Neural cell (in vitro differentiated cells): ENCODE measurements around the gene WDR77. TPM values are rescaled to one million over a fixed set of nuclear protein-coding genes. Genes with fewer than 3 reads are reported as not detected.

Experiments
- H2AFZ ChIP-seq: fragments of 200-600, 300-800 bp; sonication (generic), shearing (Covaris generic); 2 replicates; pipeline ENCODE4 v1.6.0; 2014; ENCODE audit warnings: low read depth, mild to moderate bottlenecking, antibody characterized with exemption, low read length, moderate library complexity
- H3F3A ChIP-seq: fragments of 200-600 bp; shearing (Covaris generic); 2 replicates; pipeline ENCODE4 v1.6.1; 2016; ENCODE audit warnings: mild to moderate bottlenecking, moderate library complexity, mixed read lengths, antibody characterized with exemption, low read length; ENCODE audit not compliant: insufficient read depth, poor library complexity, severe bottlenecking
- H3K27ac ChIP-seq: fragments of 200-600, 300-800 bp; sonication (generic), shearing (Covaris generic); 2 replicates; pipeline ENCODE4 v1.5.1; 2014; ENCODE audit warnings: mild to moderate bottlenecking, low read length, moderate library complexity
- H3K27me3 ChIP-seq: fragments of 300-800, 200-600 bp; sonication (generic), shearing (Covaris generic); 2 replicates; pipeline ENCODE4 v1.6.0; 2014; ENCODE audit warnings: mild to moderate bottlenecking, low read depth, low read length, moderate library complexity; ENCODE audit not compliant: insufficient read depth
- H3K36me3 ChIP-seq: fragments of 300-800, 200-600 bp; sonication (generic), shearing (Covaris generic); 2 replicates; pipeline ENCODE4 v1.5.1; 2014; ENCODE audit warnings: mild to moderate bottlenecking, antibody characterized with exemption, low read length, moderate library complexity; ENCODE audit not compliant: insufficient read depth
- H3K4me2 ChIP-seq: fragments of 300-800, 200-600 bp; sonication (generic), shearing (Covaris generic); 2 replicates; pipeline ENCODE4 v1.6.0; 2014; ENCODE audit warnings: mild to moderate bottlenecking, low read length
- H3K4me3 ChIP-seq: fragments of 300-800, 200-600 bp; sonication (generic), shearing (Covaris generic); 2 replicates; pipeline ENCODE4 v1.5.1; 2014; ENCODE audit warnings: mild to moderate bottlenecking, low read length, moderate library complexity
- H3K79me2 ChIP-seq: fragments of 200-600 bp; shearing (Covaris generic); replicated peaks from 2 replicates; pipeline ENCODE4 v1.6.0; 2014; ENCODE audit warnings: mild to moderate bottlenecking, low read length, moderate library complexity; ENCODE audit not compliant: insufficient read depth
- H3K9ac ChIP-seq: fragments of 300-800, 200-600 bp; sonication (generic), shearing (Covaris generic); 2 replicates; pipeline ENCODE4 v1.6.1; 2016; ENCODE audit warnings: mild to moderate bottlenecking, low read length, mixed read lengths
- H3K9me2 ChIP-seq: fragments of 200-600 bp; shearing (Covaris generic); 2 replicates; pipeline ENCODE4 v1.6.1; 2016; ENCODE audit warnings: mild to moderate bottlenecking, low read length, mixed read lengths; ENCODE audit not compliant: insufficient read depth
- H3K9me3 ChIP-seq: fragments of 200-600, 300-800 bp; sonication (generic), shearing (Covaris generic); 2 replicates; pipeline ENCODE4 v1.6.1; 2016; ENCODE audit warnings: mild to moderate bottlenecking, mixed run types, low read length, moderate library complexity, mixed read lengths
- H4K20me1 ChIP-seq: fragments of 200-600 bp; shearing (Covaris generic); 2 replicates; pipeline ENCODE4 v1.6.1; 2016; ENCODE audit warnings: mild to moderate bottlenecking, mixed run types; ENCODE audit not compliant: insufficient read depth
- CTCF ChIP-seq: fragments of 450-650 bp; IDR thresholded peaks from 2 replicates; pipeline ENCODE4 v1.5.1; 2014; ENCODE audit warnings: antibody characterized with exemption, mild to moderate bottlenecking, moderate library complexity; ENCODE audit not compliant: poor library complexity, severe bottlenecking
- EP300 ChIP-seq: fragments of 450-650 bp; conservative IDR thresholded peaks from 2 replicates; pipeline ENCODE4 v1.6.1; 2014; ENCODE audit warnings: antibody characterized with exemption, mild to moderate bottlenecking, moderate library complexity; ENCODE audit not compliant: poor library complexity, severe bottlenecking
- EZH2 ChIP-seq: fragments of 200-600, 300-800 bp; shearing (Covaris generic), sonication (generic); IDR thresholded peaks from 2 replicates; pipeline ENCODE4 v1.6.1; 2014; ENCODE audit warnings: antibody characterized with exemption, low read length, borderline replicate concordance, mild to moderate bottlenecking; ENCODE audit not compliant: insufficient read depth, poor library complexity, severe bottlenecking
- MXI1 ChIP-seq: fragments of 450-650 bp; conservative IDR thresholded peaks from 2 replicates; pipeline ENCODE4 v1.6.1; 2014; ENCODE audit warnings: antibody characterized with exemption, mild to moderate bottlenecking; ENCODE audit not compliant: poor library complexity, severe bottlenecking
- POLR2AphosphoS5 ChIP-seq: IDR thresholded peaks from 2 replicates; pipeline ENCODE4 v1.6.1; 2012
- RAD21 ChIP-seq: fragments of 450-650 bp; conservative IDR thresholded peaks from 2 replicates; pipeline ENCODE4 v1.6.1; 2014; ENCODE audit warnings: antibody characterized with exemption, mild to moderate bottlenecking, moderate library complexity
- SMC3 ChIP-seq: fragments of 450-650 bp; conservative IDR thresholded peaks from 2 replicates; pipeline ENCODE4 v1.6.1; 2014; ENCODE audit warnings: antibody characterized with exemption, mild to moderate bottlenecking, moderate library complexity; ENCODE audit not compliant: poor library complexity
- TAF1 ChIP-seq: IDR thresholded peaks from 2 replicates; pipeline ENCODE4 v1.6.1; 2012; ENCODE audit warnings: low read depth
- polyA plus RNA-seq: library from polyadenylated mRNA; depleted of rRNA; stranded (reverse); fragments of >200 nt; gene quantifications from 2 replicates; pipeline ENCODE4 v1.2.3, GENCODE V29; 2014
- TF ChIP-seq, protein P1 (sequence below): IDR thresholded peaks from 2 replicates; pipeline ENCODE4 v1.6.1; 2012; ENCODE audit warnings: borderline replicate concordance

Gene WDR77
- polyA plus RNA-seq, 1 donor from 2014 or later = 63.6 TPM

DNA sequence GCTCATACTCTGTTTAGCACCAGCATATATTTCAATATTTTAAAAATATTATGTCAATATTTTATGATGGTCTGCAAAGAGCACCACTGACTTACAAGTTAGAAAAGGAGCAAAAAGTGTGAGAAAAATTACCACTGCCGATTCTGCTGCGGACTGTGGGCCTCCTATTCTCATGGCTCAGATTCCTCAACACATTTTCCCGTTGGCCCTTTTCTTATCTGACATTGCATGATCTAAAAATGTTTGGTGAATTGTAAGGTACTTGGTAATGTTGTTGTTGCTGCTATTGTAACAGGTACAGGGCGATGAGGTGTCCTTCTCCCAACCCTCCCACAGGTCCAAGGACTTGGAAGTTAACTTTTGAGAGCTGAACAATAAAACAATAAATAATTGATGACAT is 25.5 kb upstream of the WDR77 start:
- no peak overlapping the region for H3K9ac ChIP-seq
- H3K4me3 ChIP-seq = no peak overlapping the region
- H3K9me3 ChIP-seq = no peaks in the 10 kb centered on the region
- H3K4me2 ChIP-seq = no peak overlapping the region
- no peaks in the 10 kb centered on the region for H3K79me2 ChIP-seq
- no peaks in the 10 kb centered on the region for H3K9me2 ChIP-seq
- no peaks in the 10 kb centered on the region for H4K20me1 ChIP-seq
- H2AFZ ChIP-seq = no peak overlapping the region
- H3K36me3 ChIP-seq = no peaks in the 10 kb centered on the region
- TF ChIP-seq RAD21 = no peak
- TF ChIP-seq EZH2 = no peak
- TF ChIP-seq, protein P1, sequence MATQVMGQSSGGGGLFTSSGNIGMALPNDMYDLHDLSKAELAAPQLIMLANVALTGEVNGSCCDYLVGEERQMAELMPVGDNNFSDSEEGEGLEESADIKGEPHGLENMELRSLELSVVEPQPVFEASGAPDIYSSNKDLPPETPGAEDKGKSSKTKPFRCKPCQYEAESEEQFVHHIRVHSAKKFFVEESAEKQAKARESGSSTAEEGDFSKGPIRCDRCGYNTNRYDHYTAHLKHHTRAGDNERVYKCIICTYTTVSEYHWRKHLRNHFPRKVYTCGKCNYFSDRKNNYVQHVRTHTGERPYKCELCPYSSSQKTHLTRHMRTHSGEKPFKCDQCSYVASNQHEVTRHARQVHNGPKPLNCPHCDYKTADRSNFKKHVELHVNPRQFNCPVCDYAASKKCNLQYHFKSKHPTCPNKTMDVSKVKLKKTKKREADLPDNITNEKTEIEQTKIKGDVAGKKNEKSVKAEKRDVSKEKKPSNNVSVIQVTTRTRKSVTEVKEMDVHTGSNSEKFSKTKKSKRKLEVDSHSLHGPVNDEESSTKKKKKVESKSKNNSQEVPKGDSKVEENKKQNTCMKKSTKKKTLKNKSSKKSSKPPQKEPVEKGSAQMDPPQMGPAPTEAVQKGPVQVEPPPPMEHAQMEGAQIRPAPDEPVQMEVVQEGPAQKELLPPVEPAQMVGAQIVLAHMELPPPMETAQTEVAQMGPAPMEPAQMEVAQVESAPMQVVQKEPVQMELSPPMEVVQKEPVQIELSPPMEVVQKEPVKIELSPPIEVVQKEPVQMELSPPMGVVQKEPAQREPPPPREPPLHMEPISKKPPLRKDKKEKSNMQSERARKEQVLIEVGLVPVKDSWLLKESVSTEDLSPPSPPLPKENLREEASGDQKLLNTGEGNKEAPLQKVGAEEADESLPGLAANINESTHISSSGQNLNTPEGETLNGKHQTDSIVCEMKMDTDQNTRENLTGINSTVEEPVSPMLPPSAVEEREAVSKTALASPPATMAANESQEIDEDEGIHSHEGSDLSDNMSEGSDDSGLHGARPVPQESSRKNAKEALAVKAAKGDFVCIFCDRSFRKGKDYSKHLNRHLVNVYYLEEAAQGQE = no peak
- no peak for TF ChIP-seq MXI1
- TF ChIP-seq CTCF = no peak
- no peaks in the 10 kb centered on the region for H3K27me3 ChIP-seq
- no peak overlapping the region for H3K27ac ChIP-seq
- H3F3A ChIP-seq = no peaks in the 10 kb centered on the region

DNA sequence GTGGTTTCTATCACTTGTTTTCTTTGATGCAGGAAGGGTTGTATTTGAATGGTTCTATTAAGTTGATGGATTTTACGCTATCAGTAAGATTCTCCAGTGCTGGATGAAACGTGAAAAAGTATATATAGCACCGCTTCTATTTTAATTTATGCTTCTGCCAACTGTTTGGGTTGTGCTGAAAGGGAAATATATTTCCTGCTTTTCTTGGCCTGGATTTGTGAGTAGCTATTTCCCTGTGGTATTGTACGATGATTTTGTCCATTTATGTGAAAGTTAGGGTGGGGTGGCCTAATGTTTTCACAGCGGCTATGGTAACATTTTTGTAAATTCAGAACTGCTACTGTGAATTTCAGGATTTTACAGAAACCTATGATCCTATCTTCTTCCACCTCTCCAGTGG is 25.1 kb upstream of the WDR77 start:
- no peaks in the 10 kb centered on the region for H3K9me2 ChIP-seq
- H3K9me3 ChIP-seq = no peaks in the 10 kb centered on the region
- H2AFZ ChIP-seq = no peak overlapping the region
- no peaks in the 10 kb centered on the region for H3F3A ChIP-seq
- no peak overlapping the region for H3K9ac ChIP-seq
- H3K4me2 ChIP-seq = no peak overlapping the region
- H3K27me3 ChIP-seq = no peaks in the 10 kb centered on the region
- no peaks in the 10 kb centered on the region for H3K36me3 ChIP-seq
- no peak overlapping the region for H3K27ac ChIP-seq
- H3K79me2 ChIP-seq = no peaks in the 10 kb centered on the region
- no peak for TF ChIP-seq TAF1
- TF ChIP-seq SMC3 = no peak
- TF ChIP-seq EZH2 = no peak
- no peak for TF ChIP-seq EP300
- TF ChIP-seq POLR2AphosphoS5 = no peak
- TF ChIP-seq CTCF = no peak
- TF ChIP-seq, protein P1 = no peak
- no peak for TF ChIP-seq RAD21
- no peak for TF ChIP-seq MXI1
- no peak overlapping the region for H3K4me3 ChIP-seq
- H4K20me1 ChIP-seq = no peaks in the 10 kb centered on the region
